OCI-M2 (cell line): Measurements from ENCODE around the gene GPC4.
"Not testable (repeated sequence)": the region's sequence is repeated elsewhere in the genome, so short reads cannot be mapped to it uniquely, and the experiment has no call there.

Experiments used
- DNase-seq: peaks from one replicate; lab custom pipeline; 2025; ENCODE audit not compliant: unreplicated experiment; lab: John Stamatoyannopoulos, UW

The GPC4 gene

DNA sequence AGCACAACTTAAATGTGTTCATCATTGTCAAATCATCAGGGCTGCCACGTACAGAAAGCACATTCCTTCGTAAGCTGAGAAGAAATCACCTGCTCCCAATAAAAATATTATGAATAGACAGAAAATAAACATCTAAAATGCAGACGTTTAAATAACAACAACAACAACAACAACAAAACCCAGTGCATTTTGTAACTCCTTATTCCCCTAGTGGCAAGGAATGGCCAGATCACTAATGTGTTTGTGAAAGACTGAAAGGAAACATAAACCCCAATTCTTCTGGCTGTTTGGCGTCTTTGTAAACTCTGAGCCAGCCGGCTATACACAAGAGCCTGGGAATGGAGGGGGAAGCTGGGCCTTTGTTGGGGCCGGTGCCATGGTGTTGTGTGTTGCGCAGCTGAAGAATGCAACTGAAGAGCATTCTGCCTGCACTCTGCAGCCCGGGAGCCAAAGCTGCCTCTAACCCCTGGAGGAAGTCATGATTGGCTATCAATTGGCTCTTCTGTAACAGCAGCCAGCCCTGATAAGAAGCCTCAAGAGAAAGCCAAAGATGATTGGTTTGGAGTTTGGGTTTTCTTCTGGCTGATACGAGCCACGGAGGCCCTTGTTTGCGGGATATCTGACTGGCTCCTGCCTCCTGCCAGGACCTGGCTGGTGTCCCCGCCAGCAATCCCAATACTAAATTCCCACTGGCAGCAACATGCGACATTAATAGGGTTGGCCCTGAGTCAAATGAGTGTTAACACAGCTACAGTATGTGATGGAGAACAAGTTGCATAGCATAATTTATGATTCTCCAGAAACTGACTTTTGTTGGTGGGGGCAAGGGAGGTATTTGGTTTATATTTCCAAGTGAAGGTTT, 107.4 kb downstream of the GPC4 start:
- no peak for DNase-seq

DNA sequence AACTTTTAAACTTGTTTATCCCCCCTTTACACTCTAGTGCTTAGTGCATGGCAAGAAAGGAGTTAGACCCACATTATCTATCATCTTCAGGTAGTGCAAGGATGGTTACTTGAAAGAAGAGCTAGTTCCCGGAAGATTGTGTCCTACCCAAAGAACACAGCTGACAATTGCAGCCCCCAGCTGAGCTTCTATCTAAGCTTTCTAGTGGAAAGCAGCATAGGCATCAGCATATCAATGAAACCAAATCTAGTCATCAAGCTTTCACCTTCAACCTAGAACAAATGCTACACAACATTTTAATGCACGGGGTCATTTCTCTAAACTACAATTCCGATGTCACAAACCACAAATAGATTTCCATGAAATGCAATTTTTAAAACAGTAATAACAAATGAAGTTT, 108.2 kb downstream of the GPC4 start:
- no peak for DNase-seq

DNA sequence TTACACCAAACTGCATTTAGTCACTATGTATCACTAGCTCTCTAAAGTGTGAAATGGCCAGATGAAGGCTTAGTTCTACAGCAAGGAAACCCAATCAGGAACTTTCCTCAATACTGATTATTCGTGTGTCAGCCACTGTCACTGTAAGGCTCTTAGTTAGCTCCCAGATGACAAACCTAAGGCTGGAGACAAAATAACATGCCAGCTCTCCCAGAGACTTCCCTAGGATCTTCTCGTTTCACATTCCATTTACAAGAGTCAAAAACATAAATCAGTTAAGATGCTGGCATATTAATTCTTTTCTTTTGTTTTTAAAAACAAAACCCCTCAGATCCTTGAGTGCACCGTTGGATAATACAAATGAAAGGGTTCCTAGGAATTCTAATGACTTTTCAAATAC, 109.0 kb downstream of the GPC4 start:
- DNase-seq = no peak

DNA sequence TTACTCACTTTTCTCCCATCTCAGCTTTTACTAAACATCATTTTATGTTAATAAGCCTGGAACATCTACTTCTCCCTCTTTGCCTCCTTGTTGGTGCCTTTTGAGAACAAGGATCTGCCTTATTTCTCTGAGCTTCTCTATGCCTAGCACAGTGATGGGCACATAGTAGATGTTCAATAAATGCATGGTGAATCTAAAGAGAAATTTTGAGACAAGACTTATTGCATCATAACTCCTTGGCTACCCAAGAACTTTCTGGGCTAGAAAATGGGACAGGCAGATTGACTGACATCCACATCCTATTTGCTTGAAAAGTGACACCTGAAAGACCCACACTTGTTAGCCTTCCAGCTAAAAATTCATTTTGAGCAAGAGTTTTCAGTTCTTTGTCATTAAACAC, 109.9 kb downstream of the GPC4 start:
- no peak for DNase-seq

DNA sequence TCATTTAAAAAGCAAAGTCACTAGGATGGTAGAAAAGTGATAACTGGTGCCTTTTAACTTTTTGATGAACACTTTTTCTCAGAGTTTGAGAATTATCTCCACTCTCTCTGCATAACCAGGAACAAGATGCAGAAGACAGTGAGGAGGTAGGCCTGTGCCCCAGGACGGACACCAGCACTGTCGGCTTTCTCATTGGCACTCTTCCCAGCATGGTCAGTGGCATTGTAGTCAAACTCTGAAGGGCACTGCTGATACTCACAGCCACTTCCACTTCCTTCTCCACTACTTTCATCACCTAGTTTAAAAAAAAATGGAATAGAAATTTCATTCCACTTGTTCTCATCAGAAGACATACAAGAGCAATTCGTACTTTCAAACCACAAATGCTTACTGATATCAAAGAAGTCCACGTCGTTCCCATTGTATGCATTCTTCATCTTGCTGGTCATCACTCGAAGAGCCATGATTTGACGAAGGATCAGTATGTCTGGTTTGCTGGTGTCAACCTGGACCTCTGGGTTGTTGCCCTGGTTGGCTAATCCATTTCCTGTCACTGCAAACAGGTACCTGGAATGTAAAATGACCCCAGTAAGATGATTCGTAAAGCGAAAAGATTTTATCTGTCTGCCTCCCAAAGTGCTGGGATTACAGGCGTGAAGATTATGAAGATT, 112.4 kb downstream of the GPC4 start:
- DNase-seq = no peak

DNA sequence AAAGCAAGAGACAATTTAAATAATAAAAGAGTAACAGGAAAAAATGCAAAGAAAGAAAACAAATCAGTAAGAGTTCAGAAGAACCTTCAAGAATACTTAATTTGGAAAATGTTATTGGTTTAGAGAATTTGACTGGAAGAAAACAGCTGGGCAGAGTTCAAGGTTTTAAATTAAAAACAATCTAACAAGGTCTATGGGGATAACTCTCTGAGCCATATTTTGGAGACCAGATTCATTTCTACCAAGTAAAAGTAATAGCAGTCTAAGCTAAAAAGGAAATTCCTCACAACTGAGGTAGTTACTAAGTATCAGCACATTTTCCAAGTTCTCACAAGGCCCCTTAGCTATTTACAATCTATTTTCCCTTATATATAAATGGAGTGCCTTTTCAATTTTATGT, 114.7 kb downstream of the GPC4 start:
- DNase-seq = no peak

DNA sequence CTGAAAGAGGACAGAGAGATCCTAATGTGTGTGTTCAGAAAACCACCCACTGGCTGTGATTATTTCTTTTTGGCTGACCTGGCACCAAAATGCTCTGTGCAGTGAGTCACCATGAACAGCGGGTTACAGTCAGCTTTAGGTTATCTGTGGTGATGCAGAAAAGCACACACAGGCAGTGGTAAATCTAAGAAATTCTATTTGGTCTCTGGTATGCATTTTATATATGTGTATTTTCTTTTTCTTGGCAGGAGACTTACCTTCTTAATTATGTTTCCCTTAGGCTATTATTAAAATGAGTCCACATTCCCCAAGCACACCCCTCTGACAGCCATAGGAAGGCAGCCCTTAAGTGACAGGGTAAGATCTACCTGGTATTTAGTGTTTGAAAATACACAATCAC, 118.0 kb downstream of the GPC4 start:
- no peak for DNase-seq

DNA sequence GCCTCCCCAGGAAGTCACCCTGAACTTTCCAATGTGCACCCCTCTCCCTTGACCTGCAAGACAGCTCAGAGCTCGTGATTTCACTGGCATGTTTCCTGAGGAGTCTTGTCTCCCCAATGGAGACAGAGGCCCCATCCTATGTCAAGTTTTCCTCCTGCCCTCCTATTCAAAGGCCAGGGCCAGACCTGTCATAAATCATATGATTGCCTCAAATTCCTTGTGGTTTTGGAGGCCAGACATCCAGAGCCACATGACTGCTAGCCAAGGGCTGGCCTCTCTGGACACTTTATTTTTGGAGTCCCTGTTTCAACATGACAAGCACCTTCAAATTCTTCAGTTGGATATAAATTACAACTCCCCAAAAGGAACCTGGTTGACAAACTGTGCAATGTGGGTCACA, 121.2 kb downstream of the GPC4 start:
- DNase-seq = no peak

DNA sequence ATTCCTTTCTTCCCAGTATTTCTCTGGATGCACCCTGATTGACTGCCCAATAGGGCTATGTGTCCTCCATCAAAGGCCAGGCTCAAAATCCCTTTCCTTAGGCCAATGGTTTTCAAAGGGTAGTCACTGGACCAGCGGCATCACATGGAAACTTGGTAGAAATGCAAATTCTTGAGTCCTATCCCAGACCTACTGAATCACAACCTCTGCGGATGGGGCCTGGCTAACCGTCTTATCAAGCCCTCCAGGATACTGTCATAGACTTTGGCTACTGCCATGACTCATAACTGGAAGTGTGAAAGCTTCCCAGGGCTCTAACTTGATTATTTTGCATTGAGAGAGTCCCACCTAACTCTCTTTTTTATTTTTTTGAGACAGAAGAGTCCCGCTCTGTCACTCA, 125.2 kb downstream of the GPC4 start:
- DNase-seq = no peak

DNA sequence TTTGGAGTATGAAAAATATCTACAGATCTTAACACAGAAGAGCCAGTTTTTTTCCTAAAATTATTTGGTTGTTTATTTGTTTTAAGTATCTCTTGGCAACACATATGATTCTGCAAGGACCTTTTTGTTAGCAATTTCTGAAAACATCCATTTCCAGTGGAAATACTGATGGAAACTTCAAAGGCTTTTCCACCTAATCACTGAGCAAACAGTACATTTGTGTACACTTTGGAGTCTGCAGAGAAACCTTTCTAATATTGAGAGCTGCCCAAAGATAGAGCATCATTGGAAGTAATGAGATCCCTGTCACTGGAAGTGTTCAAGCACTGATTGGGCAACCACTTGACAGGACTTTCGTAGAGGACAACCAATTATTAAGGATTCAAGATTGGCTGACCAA, 127.4 kb downstream of the GPC4 start:
- no peak for DNase-seq

DNA sequence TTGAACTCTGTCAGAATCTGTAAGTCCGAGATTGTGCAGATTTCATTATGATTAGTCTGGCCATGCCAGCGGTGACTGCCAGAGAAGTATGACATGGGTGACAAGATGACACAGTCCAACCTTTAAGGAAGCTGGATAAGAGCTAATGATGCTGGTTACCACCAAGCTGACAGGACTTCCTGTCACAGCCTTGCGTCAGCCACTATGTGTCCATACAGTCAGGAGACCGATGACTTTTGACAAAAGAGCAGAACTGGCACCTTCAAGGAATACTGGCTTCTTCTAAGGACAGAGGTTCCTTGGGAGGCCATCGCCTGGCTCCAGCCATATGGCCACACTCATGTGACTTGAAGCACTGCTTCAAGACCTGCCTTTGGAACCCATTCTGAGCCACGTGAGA, 129.9 kb downstream of the GPC4 start:
- no peak for DNase-seq

DNA sequence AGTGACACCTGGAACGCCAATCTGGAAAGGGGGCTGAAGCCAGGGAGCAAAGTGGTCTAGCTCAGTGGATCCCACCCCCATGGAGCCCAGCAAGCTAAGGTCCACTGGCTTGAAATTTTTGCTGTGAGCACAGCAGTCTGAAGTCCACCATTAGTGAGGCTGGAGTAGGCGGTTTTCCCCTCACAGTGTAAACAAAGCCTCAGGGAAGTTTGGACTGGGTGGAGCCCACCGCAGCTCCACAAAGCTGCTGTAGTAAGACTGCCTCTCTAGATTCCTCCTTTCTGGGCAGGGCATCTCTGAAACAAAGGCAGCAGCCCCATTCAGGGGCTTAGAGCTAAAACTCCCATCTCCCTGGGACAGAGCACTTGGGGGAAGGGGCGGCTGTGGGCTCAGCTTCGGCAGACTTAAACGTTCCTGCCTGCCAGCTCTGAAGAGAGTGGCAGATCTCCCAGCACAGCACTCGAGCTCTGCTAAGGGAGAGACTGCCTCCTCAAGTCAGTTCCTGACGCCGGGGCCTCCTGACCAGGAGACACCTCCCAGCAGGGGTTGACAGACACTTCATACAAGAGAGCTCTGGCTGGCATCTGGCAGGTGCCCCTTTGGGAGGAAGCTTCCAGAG, 136.1 kb downstream of the GPC4 start:
- DNase-seq = not testable (repeated sequence)

DNA sequence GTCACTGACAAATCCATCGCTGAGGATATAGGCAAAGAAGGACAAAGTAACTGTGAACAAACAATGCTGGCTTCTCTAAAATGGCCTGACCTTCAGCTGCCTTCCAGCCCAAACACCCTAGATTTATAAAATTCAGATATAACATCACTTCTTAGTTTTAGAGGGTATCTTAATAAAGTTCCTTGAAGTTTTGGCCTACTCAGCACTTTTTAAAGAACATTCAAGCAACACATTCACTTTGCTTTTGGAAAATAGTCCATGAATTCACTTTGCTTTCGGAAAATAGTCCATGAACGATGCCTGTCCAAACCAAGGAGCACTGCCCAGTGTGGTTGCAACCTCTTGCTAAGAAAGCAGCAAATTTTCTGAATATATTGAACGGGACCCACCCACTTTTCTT, 142.1 kb downstream of the GPC4 start:
- DNase-seq = no peak

DNA sequence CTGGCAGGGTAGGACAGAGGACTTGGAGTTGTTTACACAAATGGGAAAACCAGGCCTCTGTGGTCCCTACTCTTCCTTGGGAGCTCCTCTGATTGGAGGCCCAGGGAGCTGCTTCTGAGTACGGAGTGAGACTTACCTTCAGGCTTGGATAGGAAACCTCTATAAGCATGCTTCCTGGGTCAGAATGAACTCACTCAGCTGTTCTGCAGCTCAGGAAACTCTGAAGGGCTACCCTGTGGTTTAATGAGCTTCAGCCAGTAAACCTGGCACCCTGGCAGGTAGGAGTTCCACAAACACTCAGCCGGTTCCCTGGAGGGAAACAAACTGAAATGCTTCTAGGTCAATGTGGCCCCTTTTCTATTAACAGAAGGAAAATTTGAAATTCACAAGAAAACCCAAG, 146.1 kb downstream of the GPC4 start:
- no peak for DNase-seq

DNA sequence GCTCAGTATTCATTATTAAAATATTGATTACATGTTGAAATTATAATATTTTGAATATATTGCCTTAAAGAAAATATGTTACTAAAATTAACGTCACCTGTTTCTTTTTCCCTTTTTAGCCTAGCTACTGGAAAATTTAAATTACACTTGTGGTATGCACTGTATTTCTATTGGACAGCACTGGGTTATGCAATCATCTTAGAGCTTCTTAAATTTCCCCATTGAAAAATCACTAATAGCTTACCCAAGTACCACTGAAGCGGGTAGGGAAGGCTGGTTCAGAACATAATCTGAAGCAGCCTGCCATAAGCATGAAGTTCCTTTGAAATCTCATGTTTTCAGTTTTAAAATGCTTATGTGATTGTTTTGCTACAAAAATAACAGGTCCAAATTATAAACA, 147.7 kb downstream of the GPC4 start:
- DNase-seq = no peak

DNA sequence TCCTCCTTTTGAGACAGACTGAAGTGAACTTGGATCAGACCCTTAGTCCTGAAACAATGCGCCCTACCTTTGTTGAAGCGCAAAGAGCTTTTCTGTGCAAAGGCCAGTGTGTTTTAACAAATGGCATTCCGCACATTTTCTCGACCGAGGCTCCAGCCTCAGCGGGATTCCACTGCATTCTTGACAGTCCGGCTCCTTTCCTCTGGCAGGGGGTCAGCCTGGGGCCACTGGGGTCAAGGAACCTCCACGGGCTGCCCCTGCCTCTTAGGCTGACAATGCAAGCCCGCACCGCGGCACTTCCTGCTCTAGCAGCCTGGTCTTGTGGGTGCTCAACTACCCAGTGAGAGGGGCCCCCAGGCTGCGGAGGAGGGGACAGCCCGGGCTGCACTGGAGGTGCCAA, 150.0 kb downstream of the GPC4 start:
- DNase-seq = no peak

DNA sequence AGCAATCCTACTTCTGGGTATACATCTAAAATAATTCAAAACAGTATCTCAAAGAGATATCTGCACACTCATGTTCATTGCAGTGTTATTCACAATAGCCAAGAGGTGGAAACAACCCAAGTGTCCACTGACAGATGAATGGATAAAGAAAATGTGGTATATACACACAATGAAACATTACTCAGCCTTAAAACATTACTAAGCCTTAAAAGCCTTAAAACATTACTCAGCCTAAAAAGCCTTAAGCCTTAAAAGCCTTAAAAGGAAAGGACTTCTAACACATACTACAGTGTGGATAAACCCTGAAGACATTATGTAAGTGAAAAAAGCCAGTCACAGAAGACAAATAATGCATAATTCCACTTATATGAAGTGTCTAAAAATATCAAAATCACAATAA, 156.8 kb downstream of the GPC4 start:
- DNase-seq = no peak

DNA sequence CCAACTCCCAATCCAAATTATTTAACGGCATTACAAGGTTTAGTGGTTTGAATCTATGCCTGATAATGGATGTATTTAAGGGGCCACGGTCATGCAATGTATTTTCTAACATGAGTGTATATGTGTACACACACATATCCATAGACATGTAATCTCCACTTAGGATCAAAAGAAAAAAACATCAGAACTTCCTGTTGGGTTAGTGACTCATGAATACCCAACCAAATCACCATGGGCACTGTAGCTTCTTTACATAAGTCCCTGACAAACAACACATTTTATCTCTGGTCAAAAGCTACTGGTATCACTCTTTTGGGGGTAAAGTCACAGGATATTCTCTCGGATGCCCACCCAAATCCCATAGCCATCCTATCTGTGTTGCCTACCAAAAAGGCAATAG, 160.6 kb downstream of the GPC4 start:
- no peak for DNase-seq

DNA sequence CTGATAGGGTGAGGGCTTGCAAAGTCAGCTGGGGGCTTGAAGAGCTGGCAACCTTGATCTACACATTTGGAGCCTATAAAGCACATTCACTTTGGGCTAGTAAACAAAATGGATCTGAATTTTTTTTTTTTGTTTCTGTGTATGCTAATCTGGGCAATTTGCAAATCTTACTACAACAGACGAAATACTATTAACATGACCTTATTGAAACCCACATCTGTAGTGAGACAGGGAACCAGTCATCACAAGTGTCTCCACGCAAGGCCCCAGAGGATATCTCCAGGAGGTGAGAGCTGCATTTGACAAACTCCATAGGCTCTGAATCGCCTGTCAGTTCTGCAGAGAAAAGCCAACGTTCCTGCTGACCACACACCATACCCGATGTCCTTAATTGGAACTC, 164.1 kb downstream of the GPC4 start:
- DNase-seq = no peak

DNA sequence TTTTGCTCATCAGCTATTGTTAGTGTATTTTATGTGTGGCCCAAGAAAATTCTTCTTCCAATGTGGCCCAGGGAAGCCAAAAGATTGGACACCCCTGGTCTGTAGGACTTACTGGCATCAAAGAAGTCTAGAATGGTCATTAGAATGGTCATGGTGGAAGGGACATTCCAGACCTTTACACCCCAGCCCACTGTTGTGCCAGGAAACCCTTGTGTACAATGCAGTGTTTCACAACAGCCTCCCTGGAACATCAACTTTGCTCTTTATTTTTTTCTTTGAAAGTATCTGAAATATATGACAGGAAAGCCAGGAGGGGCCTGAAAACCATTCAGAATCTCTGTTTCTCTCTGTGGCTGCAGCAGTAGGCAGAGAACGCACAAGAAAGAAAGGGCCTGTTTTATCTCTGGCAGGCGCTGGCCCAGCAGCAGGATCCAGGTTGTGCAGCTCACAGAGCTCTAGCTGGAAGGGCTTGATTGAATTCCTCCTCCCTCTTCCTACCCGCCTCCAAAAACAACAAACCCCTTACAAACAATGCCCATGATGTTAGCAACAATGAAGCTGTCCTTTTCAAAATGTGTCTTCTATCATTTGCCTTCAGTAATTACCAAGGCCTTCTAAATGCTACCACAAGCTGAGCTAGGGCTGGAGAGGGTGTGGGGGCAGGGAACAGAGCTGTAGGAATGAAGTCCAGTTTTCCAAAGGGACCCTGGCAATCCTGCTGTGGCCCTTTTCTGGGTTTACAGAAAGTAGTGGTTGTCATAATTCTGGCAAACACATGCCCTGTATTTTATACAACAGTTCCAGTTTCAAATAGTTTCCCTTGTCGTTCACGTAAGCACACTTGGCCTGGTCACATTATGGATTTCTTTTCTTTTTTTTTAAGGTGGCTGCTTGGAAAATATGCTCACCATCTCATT, 164.8 kb downstream of the GPC4 start:
- no peak for DNase-seq
